ENCODE data around the gene RNF207.

GRCh38 chr1:6268415-6268814, 62.5 kb downstream of the RNF207 start:
- TF ChIP-seq POLR2AphosphoS5 (IDR thresholded peaks at IDR 0.05; ENCODE audit: low read depth, low read length) (no peak), POLR2A (IDR thresholded peaks at IDR 0.05; ENCODE audit: low read depth, low read length) (no peak)
